Tibial nerve (tissue), 3 donors: ENCODE results near the gene PDXDC1.
"Not testable (repeated sequence)": the region's sequence is repeated elsewhere in the genome, so short reads cannot be mapped to it uniquely, and the experiment has no call there.

Experiments
- CTCF ChIP-seq, 5 experiments: fragments of 200-600 bp in 3 of 5; fragments of 450-650 bp in 2 of 5; sonication (generic) in 3 of 5; IDR thresholded peaks; one replicate each; pipeline ENCODE4 v1.5.1; 2016 to 2019; ENCODE audit warnings: antibody characterized with exemption in 5 of 5, mild to moderate bottlenecking in 3 of 5, moderate library complexity in 2 of 5
- POLR2A ChIP-seq, 2 donors: fragments of 450-650 bp; IDR thresholded peaks; one replicate each; pipeline ENCODE4 v1.6.1; 2017; ENCODE audit warnings: antibody characterized with exemption in 2 of 2, mild to moderate bottlenecking in 2 of 2, moderate library complexity in 2 of 2

DNA sequence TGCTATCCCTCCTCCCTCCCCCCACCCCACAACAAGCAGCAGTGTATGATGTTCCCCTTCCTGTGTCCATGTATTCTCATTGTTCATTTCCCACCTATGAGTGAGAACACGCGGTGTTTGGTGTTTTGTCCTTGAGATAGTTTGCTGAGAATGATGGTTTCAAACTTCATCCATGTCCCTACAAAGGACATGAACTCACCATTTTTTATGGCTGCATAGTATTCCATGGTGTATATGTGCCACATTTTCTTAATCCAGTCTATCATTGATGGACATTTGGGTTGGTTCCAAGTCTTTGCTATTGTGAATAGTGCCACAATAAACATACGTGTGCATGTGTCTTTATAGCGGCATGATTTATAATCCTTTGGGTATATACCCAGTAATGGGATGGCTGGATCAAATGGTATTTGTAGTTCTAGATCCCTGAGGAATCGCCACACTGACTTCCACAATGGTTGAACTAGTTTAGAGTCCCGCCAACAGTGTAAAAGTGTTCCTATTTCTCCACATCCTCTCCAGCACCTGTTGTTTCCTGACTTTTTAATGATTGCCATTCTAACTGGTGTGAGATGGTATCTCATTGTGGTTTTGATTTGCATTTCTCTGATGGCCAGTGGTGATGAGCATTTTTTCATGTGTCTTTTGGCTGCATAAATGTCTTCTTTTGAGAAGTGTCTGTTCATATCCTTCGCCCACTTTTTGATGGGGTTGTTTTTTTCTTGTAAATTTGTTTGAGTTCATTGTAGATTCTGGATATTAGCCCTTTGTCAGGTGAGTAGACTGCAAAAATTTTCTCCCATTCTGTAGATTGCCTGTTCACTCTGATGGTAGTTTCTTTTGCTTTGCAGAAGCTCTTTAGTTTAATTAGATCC, 18.7 kb downstream of the PDXDC1 start:
- TF ChIP-seq CTCF, POLR2A (IDR thresholded peaks at IDR 0.05): not testable (repeated sequence)
